Measurements from ENCODE around the gene SLC10A1.
"Not testable (repeated sequence)": the region's sequence is repeated elsewhere in the genome, so short reads cannot be mapped to it uniquely, and the experiment has no call there.

SLC10A1 gene

DNA sequence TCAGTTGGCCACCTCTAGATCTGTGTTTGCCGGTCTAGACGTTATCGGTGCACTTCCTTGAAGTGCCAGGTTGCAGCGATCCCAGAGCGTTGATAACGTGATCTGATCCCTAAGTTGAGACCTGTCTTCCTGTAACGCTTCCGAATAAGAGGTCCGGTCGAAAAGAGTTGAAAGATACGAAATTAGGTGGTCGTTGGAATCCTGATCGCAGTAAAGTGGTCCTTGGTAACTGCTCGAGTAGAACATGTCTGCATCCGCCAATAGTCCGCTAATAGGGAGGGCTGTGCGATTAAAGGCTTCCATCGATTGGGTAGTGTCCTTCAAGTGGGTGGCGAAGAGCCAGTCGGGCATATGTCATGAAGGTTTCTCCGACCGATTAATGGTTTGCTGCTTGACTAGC, 27.4 kb downstream of the SLC10A1 start:
- DNase-seq = no peak

- no peak for DNase-seq
These were observed 28.2 kb downstream of the SLC10A1 start for GRCh38 chr14:69768873-69769272.

GRCh38 chr14:69767369-69767999, 29.6 kb downstream of the SLC10A1 start:
- DNase-seq = peak; percentile 92

- DNase-seq = peak; percentile 97
These were observed 30.1 kb downstream of the SLC10A1 start, which contains the start of gene SRSF5 for GRCh38 chr14:69766984-69767368. SRSF5 (plus strand) TSS chr14:69767142; CDS start chr14:69768157, 1,015 bp downstream.

DNA sequence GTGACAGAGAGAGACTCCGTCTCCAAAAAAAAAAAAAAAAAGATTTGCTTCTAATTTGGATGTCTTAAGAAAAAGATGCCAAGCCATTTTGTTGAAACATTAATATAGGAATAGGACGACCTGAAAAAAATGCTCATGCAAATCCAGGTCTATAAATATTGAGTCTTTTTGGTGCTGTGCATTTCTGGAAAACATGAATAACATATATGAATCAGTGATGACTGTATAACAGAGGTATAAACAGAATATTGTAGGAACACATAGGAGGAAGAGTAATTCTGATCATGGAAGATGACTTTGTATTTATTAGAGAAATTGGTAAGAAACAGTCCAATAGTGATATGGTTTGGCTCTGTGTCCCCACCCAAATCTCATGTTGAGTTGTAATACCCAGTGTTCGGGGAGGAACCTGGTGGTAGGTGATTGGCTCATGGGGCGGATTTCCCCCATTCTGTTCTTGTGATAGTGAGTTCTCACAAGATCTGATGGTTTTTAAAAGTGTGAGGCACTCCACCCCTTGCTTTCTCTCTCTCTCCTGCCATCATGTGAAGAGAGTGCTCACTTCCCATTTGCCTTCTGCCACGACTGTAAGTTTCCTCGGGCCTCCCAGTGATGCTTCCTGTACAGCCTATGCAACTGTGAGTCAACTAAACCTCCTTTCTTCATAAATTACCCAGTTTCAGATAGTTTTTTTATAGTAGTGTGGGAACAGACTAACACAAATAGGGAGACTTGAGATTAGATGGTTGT, 33.1 kb downstream of the SLC10A1 start:
- DNase-seq = no peak

DNA sequence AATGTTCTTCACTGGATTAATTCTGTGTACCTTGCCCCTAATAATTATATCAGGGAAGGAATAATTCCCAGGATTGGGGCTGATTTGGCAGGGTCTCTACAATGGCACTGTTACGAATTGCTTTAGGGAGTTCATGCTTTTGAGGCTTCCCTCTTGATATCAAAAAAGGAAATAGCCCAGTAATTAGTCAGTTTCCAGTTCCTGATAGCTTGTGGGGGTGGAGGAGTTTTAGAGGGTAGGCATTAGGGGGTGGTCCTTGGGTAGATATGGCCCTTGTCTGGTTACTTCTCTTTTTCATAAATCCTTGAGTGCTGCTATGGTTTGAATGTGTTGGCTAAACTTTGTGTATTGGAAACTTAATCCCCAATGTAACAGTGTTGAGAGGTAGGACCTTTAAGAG, 36.2 kb downstream of the SLC10A1 start:
- DNase-seq = no peak

- no peak for DNase-seq
These were observed 40.7 kb downstream of the SLC10A1 start for GRCh38 chr14:69756298-69756697.

DNA sequence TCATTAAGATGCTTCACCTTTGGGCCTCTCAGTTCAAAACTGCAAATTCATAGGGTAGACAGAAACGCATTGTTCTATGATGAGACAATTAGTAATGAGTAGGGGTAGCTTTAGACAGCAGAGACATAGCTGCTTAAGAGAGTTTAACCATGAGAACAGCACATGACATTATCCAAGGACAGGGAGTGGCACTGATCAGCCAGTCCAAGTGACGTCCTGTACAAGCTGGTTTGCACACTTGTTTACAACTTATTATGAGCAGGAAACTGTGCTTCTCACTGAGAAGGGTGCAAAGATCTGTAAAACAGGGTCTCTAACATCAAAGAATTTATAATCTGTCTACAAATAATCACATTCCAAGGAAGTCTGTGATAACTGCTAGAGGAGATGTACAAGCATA, 41.3 kb downstream of the SLC10A1 start:
- DNase-seq = no peak

- DNase-seq = no peak
These were observed 41.7 kb downstream of the SLC10A1 start for GRCh38 chr14:69755296-69755695.

- DNase-seq = no peak
These were observed 42.6 kb downstream of the SLC10A1 start for GRCh38 chr14:69754487-69754886.

- no peak for DNase-seq
These were observed 43.2 kb downstream of the SLC10A1 start for GRCh38 chr14:69753860-69754259.

DNA sequence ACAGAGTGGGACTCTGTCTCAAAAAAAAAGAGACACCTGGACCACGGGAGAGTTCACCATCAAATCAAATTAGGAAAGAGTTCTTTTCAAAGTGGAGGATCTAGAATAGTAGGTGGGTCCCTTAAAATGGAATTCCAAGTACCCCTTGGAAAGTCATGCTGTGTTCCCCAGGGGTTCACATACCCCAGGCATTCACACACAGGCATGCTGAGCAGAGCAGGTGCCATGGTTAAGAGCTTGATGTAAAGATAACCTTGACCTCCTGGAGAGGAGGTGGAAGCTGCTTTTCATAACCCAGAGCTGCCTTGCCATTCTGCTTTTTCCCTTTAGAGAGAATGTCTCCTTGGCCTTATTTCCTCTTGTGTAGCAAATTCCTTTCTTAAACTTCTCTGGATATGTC, 44.3 kb downstream of the SLC10A1 start:
- DNase-seq = no peak

- DNase-seq = no peak
These were observed 46.5 kb downstream of the SLC10A1 start for GRCh38 chr14:69750495-69750894.

DNA sequence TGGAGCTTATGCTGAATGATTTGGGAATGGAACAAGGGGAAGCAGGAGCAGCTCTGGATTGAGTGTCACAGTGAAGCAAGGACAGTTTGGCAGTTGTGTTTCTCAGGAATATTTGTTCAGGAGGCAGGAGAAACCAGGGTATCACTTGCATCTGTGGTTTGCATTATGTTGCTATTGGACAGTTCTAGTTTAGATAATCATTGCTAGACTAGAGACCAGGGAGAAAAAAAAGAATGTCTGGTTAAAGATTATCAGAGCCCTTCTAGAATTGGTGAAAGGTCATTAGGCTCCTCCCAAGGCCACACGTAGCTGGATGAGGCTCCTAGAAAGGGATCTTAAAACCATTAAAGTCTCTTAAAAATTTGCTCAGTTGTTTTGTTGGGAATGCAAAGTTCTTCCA, 47.1 kb downstream of the SLC10A1 start:
- DNase-seq = no peak

DNA sequence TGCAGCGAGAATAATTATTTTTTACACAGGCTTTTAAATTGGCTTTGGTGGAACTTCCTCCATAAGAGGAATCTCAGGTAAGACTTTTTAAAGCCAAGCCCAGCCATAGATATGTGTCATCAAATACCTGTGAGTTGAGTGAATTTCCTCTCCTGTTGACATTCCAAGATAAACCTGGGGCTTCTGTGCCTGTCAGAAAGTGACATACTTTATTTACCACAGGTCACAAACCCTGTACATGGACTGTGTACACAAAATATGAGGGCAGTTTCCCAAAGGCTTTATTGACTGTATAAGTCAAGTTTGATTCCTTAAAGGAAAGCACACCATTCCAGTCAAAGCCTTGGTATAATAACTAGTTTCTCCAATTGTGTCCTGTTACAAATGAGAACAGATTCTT, 56.0 kb downstream of the SLC10A1 start:
- DNase-seq = no peak

DNA sequence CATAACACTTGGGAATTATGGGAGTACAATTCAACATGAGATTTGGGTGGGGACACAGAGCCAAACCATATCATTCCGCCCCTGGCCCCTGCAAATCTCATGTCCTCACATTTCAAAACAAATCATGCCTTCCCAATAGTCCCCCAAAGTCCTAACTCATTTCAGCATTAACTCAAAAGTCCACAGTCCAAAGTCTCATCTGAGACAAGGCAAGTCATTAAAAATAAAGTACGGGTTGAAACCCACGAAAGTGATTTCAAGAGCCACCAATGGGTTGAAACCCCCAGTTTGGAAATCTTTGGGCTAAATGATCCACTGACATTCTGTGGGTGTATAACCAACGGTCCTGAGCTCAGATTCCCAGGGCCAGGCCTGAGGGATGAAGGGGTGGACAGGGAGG, 60.6 kb downstream of the SLC10A1 start:
- not testable (repeated sequence) for DNase-seq

DNA sequence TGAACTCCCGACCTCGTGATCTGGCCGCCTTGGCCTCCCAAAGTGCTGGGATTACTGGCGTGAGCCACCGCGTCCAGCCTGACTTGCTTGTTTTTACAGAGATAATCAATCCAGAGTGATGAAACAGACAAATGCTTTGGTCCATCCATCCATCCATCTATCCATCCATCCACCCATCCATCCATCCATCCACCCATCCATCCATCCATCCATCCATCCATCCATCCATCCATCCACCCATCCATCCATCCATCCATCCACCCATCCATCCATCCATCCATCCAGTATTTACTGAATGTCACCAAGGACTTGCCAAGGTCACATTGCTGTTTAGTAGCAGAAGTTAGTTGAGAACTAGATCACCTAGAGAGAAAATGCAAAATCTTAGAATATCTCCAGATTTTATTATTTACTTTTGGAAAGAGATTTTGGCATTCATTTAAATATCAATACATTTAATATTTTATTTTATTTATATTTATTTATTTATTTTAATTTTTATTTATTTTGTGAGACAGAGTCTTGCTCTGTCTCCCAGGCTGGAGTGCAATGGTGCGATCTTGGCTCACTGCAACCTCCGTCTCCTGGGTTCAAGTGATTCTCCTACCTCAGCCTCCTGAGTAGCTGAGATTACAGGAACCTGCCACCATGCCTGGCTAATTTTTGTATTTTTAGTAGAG, 65.0 kb downstream of the SLC10A1 start:
- not testable (repeated sequence) for DNase-seq

DNA sequence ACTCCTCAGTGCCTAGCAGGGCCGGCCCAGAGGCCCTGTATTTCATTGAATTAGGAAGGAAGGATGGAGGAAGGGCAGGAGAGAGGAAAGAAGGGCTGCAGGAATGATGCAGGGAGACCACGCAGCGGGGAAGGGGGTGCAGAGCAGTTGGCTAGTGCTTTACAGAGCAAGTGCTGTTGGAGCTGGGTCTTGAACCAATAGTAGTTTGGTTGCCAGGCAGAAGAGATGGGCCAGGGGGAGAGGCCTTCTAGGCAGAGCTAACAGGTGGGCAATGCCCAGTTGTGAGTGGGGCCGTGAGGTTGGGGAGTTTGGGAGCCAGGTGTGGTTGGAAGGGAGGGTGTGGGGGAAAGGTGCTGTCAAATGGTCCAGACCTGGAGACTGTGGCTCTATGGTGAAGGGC, 69.2 kb downstream of the SLC10A1 start:
- DNase-seq = no peak

- peak; percentile 73 for DNase-seq
These were observed 70.1 kb downstream of the SLC10A1 start for GRCh38 chr14:69726761-69727511.
